Measurements from ENCODE around the gene ADD1. TPM values are rescaled to one million over a fixed set of nuclear protein-coding genes. Genes with fewer than 3 reads are reported as not detected.

Gene ADD1
- total and polyA plus RNA-seq, 5 experiments from 2014 or later = 129 to 309 (median 151) TPM

- POLR2A ChIA-PET = interaction anchor here (0.6 kb wide), 1 partner anchor 513 kb away, joined by 3 read pairs; no protein-coding TSS in a partner anchor
- Mint-ChIP-seq H3K4me1 (peaks cover 0 to 12% (median 6%) of the 10 kb centered on the region in 4 donors), H3K4me3 (no peak overlapping the region), H3K27ac (no peak overlapping the region), H3K36me3 (no peaks in the 10 kb centered on the region), H3K9me3 (no peaks in the 10 kb centered on the region), H3K27me3 (no peaks in the 10 kb centered on the region)
- DNase-seq (no peak), ATAC-seq (no peak)
Measured at GRCh38 chr4:2968381-2968780, 124.7 kb downstream of the ADD1 start.

GRCh38 chr4:2971275-2971674, 127.6 kb downstream of the ADD1 start:
- no peak overlapping the region for H3K4me3 Mint-ChIP-seq
- POLR2A ChIA-PET = no interaction called here

GRCh38 chr4:2977211-2978088, 133.8 kb downstream of the ADD1 start:
- POLR2A ChIA-PET = interaction anchor here (0.6 kb wide), 1 partner anchor 1305 kb away, joined by 3 read pairs; no protein-coding TSS in a partner anchor

More at GRCh38 chr4:2971275-2971674, 127.6 kb downstream of the ADD1 start:
- Mint-ChIP-seq H3K4me1 (no peaks in the 10 kb centered on the region), H3K27ac (peak overlapping the region in 1 of 10 donors; percentile 19), H3K27me3 (no peaks in the 10 kb centered on the region), H3K9me3 (no peaks in the 10 kb centered on the region), H3K36me3 (no peaks in the 10 kb centered on the region)
- ATAC-seq (no peak), DNase-seq (no peak)

More at GRCh38 chr4:2977211-2978088, 133.8 kb downstream of the ADD1 start:
- no peaks in the 10 kb centered on the region for H3K36me3 Mint-ChIP-seq
- H3K9me3 Mint-ChIP-seq = peaks cover 0 to 10% (median 0%) of the 10 kb centered on the region in 9 donors
- ATAC-seq = no peak
- no peak for DNase-seq
- no peak overlapping the region for H3K4me3 Mint-ChIP-seq
- peaks cover 0 to 4% (median 2%) of the 10 kb centered on the region in 4 donors for H3K4me1 Mint-ChIP-seq
- no peak overlapping the region for H3K27ac Mint-ChIP-seq
- H3K27me3 Mint-ChIP-seq = peaks cover 0 to 1% (median 0%) of the 10 kb centered on the region in 5 donors

Other genes with a start within 250 kb of the ADD1 start
- 10 to 100 TPM; 48.1 to 48.4 TPM for gene TNIP2, start 87.5 kb upstream of the ADD1 start, total RNA-seq
- 10 to 100 TPM; 34.2 to 52.5 (median 43.5) TPM for gene TNIP2, start 87.5 kb upstream of the ADD1 start, polyA plus RNA-seq
- 10 to 100 TPM; 27.8 to 28.3 TPM for gene SH3BP2, start 50.8 kb upstream of the ADD1 start, total RNA-seq
- gene SH3BP2, start 50.8 kb upstream of the ADD1 start, polyA plus RNA-seq = 10 to 100 TPM in 1 of 3 donors, 1 to 10 TPM in 2; 4.8 to 10.8 (median 5.4) TPM
- 10 to 100 TPM; 46.1 to 47.8 TPM for gene NOP14, start 119.6 kb downstream of the ADD1 start, total RNA-seq
- 10 to 100 TPM; 10.8 to 31.8 (median 21.8) TPM for gene NOP14, start 119.6 kb downstream of the ADD1 start, polyA plus RNA-seq
- gene GRK4, start 119.7 kb downstream of the ADD1 start, total RNA-seq = 1 to 10 TPM; 3.7 to 6.0 TPM
- 1 to 10 TPM in 1 of 3 donors, under 1 TPM in 2; 0.87 to 1.5 (median 0.90) TPM for gene GRK4, start 119.7 kb downstream of the ADD1 start, polyA plus RNA-seq
- gene HTT-AS, start 230.7 kb downstream of the ADD1 start, total RNA-seq = not detected
- gene HTT-AS, start 230.7 kb downstream of the ADD1 start, polyA plus RNA-seq = not detected
- gene HTT, start 230.8 kb downstream of the ADD1 start, total RNA-seq = 10 to 100 TPM; 56.7 to 64.6 TPM
- 1 to 10 TPM; 2.2 to 5.0 (median 2.7) TPM for gene HTT, start 230.8 kb downstream of the ADD1 start, polyA plus RNA-seq

Measured in naive thymus-derived CD8-positive, alpha-beta T cell (primary cell).